GM12878 (cell line): ENCODE data around the gene ADGRA3. TPM values are rescaled to one million over a fixed set of nuclear protein-coding genes. Genes with fewer than 3 reads are reported as not detected.

ENCODE experiments used
- CHD2 ChIP-seq: IDR thresholded peaks from 2 replicates; pipeline ENCODE4 v1.6.1; 2011; ENCODE audit warnings: low read depth, low read length, improper control_type of control experiment, borderline replicate concordance
- CREM ChIP-seq: IDR thresholded peaks from 2 replicates; pipeline ENCODE4 v1.6.1; 2014; ENCODE audit warnings: antibody characterized with exemption, low read depth
- DPF2 ChIP-seq: fragments of 450-650 bp; IDR thresholded peaks from 2 replicates; pipeline ENCODE4 v1.6.1; 2017; ENCODE audit warnings: mild to moderate bottlenecking
- ETV6 ChIP-seq, 2 experiments: fragments of 450-650 bp in 1 of 2; IDR thresholded peaks in 1 of 2; conservative IDR thresholded peaks in 1 of 2; 2 replicates each; pipeline ENCODE4 v1.6.1; 2014; ENCODE audit warnings: antibody characterized with exemption in 1 of 2, borderline replicate concordance in 1 of 2, low read depth in 1 of 2, mild to moderate bottlenecking in 1 of 2, moderate library complexity in 1 of 2
- FOS ChIP-seq: IDR thresholded peaks from 3 replicates; pipeline ENCODE4 v1.6.1; 2011; ENCODE audit warnings: borderline replicate concordance; ENCODE audit not compliant: insufficient read length; ENCODE audit errors: extremely low read depth
- GABPA ChIP-seq: IDR thresholded peaks from 2 replicates; pipeline ENCODE4 v1.6.1; 2014; ENCODE audit warnings: antibody characterized with exemption, low read depth, mild to moderate bottlenecking, inconsistent platforms
- IKZF2 ChIP-seq, 2 experiments: fragments of 450-650 bp; IDR thresholded peaks; 2 replicates each; pipeline ENCODE4 v1.6.1; 2017; ENCODE audit warnings: mild to moderate bottlenecking in 2 of 2, moderate library complexity in 2 of 2
- MEF2A ChIP-seq: IDR thresholded peaks from 2 replicates; pipeline ENCODE4 v1.6.1; 2011; ENCODE audit warnings: low read depth, mild to moderate bottlenecking, low read length, moderate library complexity; ENCODE audit not compliant: insufficient read depth
- MTA2 ChIP-seq: fragments of 450-650 bp; IDR thresholded peaks from 2 replicates; pipeline ENCODE4 v1.6.1; 2016; ENCODE audit warnings: low read depth, mild to moderate bottlenecking, moderate library complexity
- NFYA ChIP-seq: IDR thresholded peaks from 2 replicates; pipeline ENCODE4 v1.6.1; 2011; ENCODE audit warnings: low read depth, mild to moderate bottlenecking, low read length, improper control_type of control experiment, borderline replicate concordance
- POU2F2 ChIP-seq: IDR thresholded peaks from 3 replicates; pipeline ENCODE4 v1.6.1; 2011; ENCODE audit warnings: low read depth, mild to moderate bottlenecking, low read length, borderline replicate concordance
- SPI1 ChIP-seq: IDR thresholded peaks from 2 replicates; pipeline ENCODE4 v1.6.1; 2011; ENCODE audit warnings: low read depth, mild to moderate bottlenecking, low read length, moderate library complexity, borderline replicate concordance; ENCODE audit not compliant: insufficient read depth
- YBX1 ChIP-seq: fragments of 450-650 bp; IDR thresholded peaks from 2 replicates; pipeline ENCODE4 v1.6.1; 2016; ENCODE audit warnings: antibody characterized with exemption
- ZNF622 ChIP-seq: fragments of 450-650 bp; IDR thresholded peaks from 2 replicates; pipeline ENCODE4 v1.6.1; 2017; ENCODE audit warnings: mild to moderate bottlenecking, inconsistent platforms
- polyA plus RNA-seq, 11 experiments: library from polyadenylated mRNA; depleted of rRNA in 4 of 11; unstranded in 6 of 11; stranded (reverse) in 5 of 11; fragments of >200 nt; fragmentation: Nextera tagmentation in 4 of 11; fragmentation: Illumina TruSeq in 1 of 11; extraction: Ambion mirVana in 4 of 11; extraction: Trizol in 1 of 11; gene quantifications; 1 replicate in 1 of 11; 2 replicates in 10 of 11; pipeline versions ENCODE4 v1.2.1 to v1.2.3, GENCODE V29; 2011 to 2016; ENCODE audit warnings: inconsistent platforms in 2 of 11, missing spikeins in 2 of 11, low read depth in 1 of 11
- total RNA-seq, 4 experiments: library from RNA; depleted of rRNA in 3 of 4; stranded (reverse); fragments of >200 nt in 3 of 4; fragmentation: Illumina TruSeq in 1 of 4; extraction: Trizol in 1 of 4; gene quantifications; 2 replicates each; pipeline versions ENCODE4 v1.2.1 to v1.2.3, GENCODE V29; 2013 to 2021
- TF ChIP-seq, protein P1 (sequence below): fragments of 450-650 bp; IDR thresholded peaks from 2 replicates; pipeline ENCODE4 v1.6.1; 2017; ENCODE audit warnings: low read depth, mild to moderate bottlenecking, moderate library complexity
- TF ChIP-seq, protein P2 (sequence below): fragments of 450-650 bp; IDR thresholded peaks from 2 replicates; pipeline ENCODE4 v1.6.1; 2017; ENCODE audit warnings: mild to moderate bottlenecking, moderate library complexity
- TF ChIP-seq, protein P3 (sequence below): IDR thresholded peaks from 2 replicates; pipeline ENCODE4 v1.6.1; 2012; ENCODE audit warnings: low read depth, low read length, improper control_type of control experiment
- TF ChIP-seq, protein P4 (sequence below): IDR thresholded peaks from 2 replicates; pipeline ENCODE4 v1.6.1; 2012; ENCODE audit warnings: low read length, inconsistent platforms
- TF ChIP-seq, protein P5 (sequence below): fragments of 450-650 bp; IDR thresholded peaks from 2 replicates; pipeline ENCODE4 v1.6.1; 2014; ENCODE audit warnings: mild to moderate bottlenecking

ADGRA3 gene
- total and polyA plus RNA-seq, 10 of the 15 experiments (the other 5 are each of a cell fraction or from before 2014, with no cell fraction given): 0.24 to 66.2 (median 2.5) TPM

DNA sequence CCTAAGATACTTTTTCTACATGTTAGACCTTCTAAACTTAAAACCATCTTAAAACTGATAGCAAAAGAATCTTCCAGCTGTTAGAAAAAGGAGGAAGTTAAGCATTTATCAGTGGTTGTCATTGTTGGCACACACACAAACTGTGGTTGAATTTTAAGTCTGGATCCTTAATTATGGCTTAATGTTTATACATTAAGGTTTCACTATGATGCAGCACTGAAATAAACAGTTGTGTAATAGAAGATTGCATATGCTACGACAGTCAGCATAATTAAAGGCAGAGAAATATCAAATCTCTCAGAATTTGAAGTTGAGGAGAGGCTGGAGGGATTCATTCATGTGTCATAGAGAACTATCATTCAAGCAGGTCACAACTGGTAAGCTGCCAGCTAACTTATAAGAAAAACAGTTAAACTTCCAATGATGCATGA is 32.3 kb downstream of the ADGRA3 start (continued):
- TF ChIP-seq FOS (no peak), GABPA (no peak), CREM (no peak), ETV6 (conservative IDR thresholded peaks at IDR 0.05 in 1 of 2, IDR thresholded peaks at IDR 0.05 in 1 of 2; ENCODE audit: borderline replicate concordance in 1 of 2, low read depth in 1 of 2) (no peak), YBX1 (no peak), ZNF622 (no peak), MEF2A (no peak), DPF2 (peak; percentile 78), CHD2 (0 out of 2 replicates have a peak, but pooled peaks have one; percentile 10), NFYA (no peak), POU2F2 (no peak; the same call in 2 of the 3 replicates), IKZF2 (IDR thresholded peaks at IDR 0.05) (peak; percentile 80; a peak in 3 of 4 replicates), SPI1 (no peak), MTA2 (peak; percentile 97)
- TF ChIP-seq, protein P1, sequence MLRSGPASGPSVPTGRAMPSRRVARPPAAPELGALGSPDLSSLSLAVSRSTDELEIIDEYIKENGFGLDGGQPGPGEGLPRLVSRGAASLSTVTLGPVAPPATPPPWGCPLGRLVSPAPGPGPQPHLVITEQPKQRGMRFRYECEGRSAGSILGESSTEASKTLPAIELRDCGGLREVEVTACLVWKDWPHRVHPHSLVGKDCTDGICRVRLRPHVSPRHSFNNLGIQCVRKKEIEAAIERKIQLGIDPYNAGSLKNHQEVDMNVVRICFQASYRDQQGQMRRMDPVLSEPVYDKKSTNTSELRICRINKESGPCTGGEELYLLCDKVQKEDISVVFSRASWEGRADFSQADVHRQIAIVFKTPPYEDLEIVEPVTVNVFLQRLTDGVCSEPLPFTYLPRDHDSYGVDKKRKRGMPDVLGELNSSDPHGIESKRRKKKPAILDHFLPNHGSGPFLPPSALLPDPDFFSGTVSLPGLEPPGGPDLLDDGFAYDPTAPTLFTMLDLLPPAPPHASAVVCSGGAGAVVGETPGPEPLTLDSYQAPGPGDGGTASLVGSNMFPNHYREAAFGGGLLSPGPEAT: peak; percentile 54; the same call in 1 of the 2 replicates
- TF ChIP-seq, protein P2, sequence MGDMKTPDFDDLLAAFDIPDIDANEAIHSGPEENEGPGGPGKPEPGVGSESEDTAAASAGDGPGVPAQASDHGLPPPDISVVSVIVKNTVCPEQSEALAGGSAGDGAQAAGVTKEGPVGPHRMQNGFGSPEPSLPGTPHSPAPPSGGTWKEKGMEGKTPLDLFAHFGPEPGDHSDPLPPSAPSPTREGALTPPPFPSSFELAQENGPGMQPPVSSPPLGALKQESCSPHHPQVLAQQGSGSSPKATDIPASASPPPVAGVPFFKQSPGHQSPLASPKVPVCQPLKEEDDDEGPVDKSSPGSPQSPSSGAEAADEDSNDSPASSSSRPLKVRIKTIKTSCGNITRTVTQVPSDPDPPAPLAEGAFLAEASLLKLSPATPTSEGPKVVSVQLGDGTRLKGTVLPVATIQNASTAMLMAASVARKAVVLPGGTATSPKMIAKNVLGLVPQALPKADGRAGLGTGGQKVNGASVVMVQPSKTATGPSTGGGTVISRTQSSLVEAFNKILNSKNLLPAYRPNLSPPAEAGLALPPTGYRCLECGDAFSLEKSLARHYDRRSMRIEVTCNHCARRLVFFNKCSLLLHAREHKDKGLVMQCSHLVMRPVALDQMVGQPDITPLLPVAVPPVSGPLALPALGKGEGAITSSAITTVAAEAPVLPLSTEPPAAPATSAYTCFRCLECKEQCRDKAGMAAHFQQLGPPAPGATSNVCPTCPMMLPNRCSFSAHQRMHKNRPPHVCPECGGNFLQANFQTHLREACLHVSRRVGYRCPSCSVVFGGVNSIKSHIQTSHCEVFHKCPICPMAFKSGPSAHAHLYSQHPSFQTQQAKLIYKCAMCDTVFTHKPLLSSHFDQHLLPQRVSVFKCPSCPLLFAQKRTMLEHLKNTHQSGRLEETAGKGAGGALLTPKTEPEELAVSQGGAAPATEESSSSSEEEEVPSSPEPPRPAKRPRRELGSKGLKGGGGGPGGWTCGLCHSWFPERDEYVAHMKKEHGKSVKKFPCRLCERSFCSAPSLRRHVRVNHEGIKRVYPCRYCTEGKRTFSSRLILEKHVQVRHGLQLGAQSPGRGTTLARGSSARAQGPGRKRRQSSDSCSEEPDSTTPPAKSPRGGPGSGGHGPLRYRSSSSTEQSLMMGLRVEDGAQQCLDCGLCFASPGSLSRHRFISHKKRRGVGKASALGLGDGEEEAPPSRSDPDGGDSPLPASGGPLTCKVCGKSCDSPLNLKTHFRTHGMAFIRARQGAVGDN: no peak
- TF ChIP-seq, protein P3, sequence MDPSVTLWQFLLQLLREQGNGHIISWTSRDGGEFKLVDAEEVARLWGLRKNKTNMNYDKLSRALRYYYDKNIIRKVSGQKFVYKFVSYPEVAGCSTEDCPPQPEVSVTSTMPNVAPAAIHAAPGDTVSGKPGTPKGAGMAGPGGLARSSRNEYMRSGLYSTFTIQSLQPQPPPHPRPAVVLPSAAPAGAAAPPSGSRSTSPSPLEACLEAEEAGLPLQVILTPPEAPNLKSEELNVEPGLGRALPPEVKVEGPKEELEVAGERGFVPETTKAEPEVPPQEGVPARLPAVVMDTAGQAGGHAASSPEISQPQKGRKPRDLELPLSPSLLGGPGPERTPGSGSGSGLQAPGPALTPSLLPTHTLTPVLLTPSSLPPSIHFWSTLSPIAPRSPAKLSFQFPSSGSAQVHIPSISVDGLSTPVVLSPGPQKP: no peak
- TF ChIP-seq, protein P4, sequence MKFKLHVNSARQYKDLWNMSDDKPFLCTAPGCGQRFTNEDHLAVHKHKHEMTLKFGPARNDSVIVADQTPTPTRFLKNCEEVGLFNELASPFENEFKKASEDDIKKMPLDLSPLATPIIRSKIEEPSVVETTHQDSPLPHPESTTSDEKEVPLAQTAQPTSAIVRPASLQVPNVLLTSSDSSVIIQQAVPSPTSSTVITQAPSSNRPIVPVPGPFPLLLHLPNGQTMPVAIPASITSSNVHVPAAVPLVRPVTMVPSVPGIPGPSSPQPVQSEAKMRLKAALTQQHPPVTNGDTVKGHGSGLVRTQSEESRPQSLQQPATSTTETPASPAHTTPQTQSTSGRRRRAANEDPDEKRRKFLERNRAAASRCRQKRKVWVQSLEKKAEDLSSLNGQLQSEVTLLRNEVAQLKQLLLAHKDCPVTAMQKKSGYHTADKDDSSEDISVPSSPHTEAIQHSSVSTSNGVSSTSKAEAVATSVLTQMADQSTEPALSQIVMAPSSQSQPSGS: no peak; the same call in 1 of the 2 replicates
- TF ChIP-seq, protein P5, sequence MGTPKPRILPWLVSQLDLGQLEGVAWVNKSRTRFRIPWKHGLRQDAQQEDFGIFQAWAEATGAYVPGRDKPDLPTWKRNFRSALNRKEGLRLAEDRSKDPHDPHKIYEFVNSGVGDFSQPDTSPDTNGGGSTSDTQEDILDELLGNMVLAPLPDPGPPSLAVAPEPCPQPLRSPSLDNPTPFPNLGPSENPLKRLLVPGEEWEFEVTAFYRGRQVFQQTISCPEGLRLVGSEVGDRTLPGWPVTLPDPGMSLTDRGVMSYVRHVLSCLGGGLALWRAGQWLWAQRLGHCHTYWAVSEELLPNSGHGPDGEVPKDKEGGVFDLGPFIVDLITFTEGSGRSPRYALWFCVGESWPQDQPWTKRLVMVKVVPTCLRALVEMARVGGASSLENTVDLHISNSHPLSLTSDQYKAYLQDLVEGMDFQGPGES: no peak
